Stimulated activated CD8-positive, alpha-beta memory T cell treated with anti-CD3 and anti-CD28 coated beads, Interleukin-12 subunit alpha, Interleukin-12 subunit beta, amount 100 ng/mL, for 1 hour (primary cell): ENCODE results near the gene LRRC15.

Experiments used
- DNase-seq: peaks from one replicate; pipeline ENCODE4 v3.0.0-alpha.2; 2020; ENCODE audit warnings: low read depth

Gene LRRC15

DNA sequence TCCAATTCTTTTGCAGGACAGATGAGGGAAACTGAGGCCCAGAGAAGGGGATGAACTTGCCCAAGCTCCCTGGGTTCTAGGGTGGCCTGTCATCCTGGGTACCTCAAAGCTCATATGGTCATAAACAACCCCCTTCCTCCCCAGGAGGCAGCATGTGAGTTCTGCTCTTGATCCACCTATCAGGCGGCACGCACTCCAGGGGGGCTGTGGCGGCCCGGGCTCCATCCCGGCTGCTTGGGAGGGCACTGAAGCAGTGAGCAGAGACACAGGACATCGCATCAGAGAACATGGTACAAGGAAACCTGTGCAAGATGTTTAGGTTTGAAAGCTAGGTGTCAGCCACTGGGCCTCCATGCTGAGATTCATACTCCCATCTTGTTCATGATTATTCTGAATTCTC is 52.6 kb downstream of the LRRC15 start:
- no peak for DNase-seq

DNA sequence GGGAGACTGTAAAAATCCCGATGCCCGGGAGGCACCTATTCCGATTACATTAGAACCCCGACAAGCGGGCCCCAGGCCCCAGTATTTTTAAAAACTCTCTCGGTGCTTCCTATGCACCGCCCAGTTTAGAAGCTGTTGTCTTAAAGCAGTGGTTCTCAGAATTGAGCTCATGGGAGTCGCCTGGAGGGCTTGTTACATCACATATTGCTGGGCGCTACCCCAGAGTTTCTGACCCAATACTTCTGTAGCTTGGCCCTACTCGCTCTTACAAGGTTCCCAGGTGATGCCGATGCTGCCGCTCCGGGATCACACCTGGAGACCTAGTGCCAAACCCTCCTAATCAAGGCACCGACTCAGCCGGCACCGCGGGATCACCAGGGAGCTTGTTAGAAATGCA is 53.6 kb downstream of the LRRC15 start:
- no peak for DNase-seq

DNA sequence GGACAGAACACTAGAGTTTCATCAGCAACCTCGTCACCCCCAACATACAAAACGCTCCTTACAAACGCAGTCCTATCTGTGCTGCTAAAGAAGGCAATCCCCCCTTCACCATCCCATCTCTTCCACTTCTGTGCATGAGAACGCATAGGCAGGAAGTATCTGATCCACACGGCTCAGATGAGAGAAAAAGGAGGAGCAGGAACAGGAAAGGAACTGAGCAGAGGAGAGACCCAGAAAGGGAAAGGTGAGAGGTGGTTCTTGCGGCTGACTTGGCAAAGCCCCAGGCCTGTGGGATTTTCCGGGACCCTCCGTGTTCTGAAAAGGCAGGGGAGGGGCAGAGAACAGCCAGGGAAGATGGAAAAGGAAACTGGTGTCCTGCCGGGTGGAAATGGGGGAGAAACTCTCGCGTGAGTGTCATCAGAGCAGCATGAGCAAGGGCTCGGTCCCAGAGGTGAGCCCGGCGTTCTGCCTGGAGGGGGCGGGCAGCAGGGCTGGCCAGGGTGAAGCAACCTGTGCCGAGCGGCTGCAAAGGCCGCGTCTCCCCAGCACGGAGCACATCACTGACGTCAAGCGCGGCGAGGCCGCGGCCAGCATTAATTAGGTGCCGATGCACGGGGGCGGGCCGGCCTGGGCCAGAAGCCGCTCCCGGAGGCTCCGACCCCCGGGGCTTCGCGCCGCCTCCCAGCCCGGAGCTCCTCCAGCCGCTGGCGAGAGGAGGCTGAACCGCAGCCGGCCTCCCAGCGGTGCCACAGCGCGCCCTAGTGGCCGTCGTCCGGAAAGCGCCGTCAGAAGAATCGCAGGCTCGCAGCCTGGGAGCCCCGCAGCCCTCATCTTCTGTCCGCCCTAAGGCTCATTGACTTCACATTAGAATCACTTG is 54.2 kb downstream of the LRRC15 start:
- DNase-seq, result peak; percentile 73

DNA sequence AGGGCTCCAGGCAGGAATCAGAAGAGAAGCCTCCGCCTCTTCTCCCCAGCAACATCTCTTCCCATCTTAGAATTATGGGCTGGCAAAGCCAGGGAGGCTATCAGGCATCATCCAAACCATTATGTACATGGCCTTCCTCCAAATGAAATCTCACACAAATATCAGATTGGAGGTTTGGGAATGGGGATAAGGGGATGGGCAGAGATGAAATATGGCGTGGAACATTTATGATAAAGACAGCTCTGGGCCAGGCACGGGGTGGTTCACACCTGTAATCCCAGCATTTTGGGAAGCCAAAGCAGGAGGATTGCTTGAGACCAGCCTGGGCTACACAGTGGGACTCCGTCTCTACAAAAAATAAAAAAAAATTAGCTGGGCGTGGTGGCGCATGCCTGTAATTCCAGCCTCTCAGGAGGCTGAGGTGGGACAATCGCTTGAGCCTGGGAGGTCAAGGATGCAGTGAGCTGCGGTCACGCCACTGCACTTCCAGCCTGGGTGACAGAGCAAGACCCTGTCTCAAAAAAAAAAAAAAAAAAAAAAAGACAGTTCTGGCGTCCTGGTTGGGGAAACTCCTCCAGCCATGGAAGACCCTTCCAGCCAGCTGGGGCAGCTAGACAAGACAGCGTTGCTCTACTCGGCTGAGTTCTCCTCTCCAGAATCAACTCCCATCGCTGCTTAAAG is 55.0 kb downstream of the LRRC15 start:
- DNase-seq, result no peak

DNA sequence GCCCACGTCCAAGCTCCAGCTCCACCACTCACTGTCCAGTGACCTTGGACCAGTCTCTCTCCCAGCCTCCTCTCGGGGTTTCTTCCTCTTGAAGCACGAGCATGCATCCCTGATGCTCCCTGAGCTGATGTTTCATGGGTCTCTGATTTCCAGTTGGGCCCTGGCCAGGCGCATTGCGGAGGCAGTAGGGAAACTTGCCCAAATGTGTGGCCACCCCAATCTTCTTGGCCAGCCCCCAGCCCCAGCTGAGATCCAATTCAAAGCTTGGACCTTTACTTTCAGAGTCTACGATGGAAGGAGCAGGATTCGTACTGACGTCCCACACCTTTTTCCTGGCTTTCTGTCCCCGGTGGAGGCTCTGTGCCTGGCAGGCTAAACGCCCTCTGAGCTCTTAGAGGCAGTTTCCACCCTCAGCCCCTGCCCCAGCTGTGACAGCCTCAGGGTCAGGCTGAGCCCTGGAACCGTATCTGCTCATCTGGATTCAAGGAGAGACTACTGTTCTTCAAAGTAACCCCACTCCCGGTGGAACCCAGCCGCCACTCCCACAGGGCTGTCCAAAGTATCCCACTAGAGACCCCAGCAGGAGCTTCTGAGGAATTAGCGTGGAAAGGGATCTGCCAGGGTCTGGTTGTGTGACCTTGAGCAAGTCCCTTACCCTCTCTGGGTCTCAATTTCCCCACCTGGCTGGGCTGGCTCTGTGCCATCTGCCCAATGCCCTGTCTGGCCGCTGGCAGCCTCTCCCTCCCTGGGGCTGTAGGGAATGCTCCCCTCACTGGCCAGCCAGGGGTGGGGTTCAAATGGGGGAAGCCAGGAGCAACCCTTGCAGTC is 55.8 kb downstream of the LRRC15 start:
- no peak for DNase-seq

DNA sequence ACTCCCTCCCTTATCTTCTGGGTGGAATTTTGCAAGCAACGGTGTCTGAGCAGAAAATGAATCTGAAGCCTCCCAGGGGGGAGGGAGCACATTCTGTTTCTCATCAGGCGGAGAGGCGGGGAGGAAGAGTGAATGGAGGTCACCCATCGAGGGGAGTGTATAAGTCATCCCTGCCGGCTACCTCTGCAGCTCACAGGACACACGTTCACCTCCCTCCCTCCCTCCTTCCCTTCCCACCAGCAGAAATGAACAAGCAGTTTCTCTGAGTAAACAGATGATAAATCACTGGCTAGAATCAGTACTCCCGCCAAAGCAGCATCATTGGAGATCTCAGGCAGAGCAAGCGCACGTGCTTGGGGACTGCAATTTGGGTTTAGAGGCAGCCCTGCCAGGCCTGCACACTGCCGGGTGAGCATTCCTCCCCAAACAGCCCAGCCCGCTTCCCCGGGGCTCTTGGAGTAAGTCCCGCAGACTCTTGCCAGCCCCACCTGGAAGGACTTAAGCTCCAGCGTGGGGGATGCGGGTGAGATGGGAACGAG is 56.7 kb downstream of the LRRC15 start:
- no peak for DNase-seq

DNA sequence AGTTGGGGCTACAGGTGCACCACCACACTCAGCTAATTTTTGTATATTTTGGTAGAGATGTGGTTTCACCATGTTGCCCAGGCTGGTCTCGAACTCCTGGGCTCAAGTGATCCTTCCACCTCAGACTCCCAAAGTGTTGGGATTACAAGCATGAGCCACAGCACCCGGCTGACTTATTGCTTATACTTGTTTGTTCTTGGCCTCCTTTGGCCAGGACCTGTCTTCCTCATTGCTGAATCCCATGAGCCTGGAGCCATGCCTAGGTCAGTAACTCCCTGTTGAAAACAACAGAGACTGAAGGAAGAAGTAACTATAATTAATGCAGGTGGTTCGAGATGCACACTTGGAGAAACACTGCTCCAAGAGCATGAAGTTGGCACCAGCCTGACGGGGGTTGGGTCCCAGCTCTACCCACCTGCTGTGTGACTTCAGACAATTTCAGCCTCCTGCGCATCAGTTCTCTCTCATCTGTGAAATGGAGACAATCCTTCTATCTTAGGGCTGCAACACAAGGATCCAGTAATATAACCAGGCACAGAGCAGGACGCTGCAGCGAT is 57.3 kb downstream of the LRRC15 start:
- no peak for DNase-seq

DNA sequence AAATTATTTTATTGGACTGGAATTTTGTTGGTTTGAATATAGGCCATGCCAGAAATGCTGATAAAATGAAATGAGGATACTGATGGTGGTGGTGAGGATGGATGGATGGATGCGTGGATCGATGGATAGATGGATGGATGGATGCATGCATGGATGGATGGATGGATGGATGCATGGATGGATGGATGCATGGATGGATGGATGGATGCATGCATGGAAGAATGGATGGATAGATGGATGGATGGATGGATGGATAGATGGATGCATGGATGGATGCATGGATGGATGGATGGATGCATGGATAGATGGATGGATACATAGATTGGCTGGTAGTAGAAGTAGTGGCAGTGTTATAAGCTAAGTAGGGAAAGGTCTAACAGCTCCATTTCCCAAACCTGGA is 58.5 kb downstream of the LRRC15 start:
- DNase-seq, result no peak

DNA sequence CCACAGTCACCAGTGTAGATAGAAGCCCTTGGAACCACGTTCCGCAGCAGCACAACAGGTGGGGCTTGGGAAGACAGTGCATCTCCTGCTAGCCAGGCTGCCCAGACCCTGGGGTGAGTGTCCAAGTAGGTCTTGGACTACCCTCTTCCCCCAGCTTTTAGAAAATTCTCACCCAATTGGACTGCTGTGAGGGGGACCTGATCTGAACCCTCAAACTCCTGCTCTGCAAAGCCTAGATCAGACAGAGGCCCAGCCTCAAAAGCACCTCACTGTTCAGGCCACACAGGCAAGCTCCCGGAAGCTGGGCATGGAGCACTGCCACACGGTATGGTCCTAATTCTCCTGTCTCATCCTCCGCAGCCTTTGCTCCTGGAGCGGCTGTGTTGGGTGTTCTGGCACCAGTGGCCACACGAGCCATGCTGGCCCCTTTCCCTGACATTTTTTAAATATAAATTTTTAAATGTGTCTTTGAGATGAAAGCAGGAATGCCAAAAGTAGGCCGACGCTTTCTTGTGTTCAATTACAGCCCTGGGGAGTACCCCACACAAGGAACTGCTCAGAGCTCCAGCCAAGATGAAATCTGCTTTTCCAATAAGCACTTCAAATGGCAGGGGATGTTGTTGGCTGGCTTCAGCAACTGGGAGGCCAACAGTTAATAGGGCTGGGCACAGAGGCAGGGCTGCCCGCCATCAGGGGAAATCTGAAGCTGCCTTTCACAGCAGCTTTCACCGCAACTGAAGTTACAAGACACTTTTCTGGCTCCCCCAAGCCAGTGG is 59.3 kb downstream of the LRRC15 start:
- no peak for DNase-seq

DNA sequence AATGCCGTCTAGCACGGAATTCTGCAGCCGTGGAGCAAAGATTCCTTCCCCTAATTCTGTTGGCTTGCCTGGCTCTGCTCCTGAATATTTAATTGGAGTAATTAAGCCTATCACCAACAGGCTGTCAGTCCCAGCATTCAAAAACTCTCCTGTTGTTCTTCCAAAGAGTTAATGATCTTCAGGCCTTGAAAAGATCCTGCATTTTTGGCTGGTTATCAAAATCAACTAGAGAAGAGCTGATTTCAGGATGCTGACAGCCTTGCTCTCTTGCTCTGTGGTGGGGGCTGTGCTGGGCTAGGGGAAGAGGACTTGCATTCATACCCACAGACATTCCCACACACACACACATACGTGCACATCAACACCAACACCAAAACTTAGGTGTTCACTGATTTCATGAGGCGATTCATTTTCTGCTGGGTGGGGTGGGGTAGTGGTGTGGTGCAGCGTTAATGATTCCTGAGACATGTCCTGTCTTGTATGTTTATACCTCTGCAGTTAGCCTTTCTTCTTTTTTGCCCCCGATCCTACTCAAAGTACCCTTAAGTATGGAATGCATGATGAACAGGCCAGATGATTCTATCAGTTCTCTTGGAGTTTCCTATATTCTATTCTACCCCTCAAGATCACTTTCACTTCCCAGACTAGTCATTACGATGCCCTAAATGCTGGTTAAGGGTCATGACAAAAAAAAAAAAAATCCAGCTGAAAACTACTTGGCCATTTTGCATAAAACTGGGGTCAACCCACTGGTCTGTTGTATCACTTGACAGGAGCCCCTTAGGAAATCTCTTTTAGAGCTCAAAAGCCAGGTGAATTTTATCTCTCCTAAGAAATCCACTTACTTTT is 60.7 kb downstream of the LRRC15 start:
- no peak for DNase-seq

DNA sequence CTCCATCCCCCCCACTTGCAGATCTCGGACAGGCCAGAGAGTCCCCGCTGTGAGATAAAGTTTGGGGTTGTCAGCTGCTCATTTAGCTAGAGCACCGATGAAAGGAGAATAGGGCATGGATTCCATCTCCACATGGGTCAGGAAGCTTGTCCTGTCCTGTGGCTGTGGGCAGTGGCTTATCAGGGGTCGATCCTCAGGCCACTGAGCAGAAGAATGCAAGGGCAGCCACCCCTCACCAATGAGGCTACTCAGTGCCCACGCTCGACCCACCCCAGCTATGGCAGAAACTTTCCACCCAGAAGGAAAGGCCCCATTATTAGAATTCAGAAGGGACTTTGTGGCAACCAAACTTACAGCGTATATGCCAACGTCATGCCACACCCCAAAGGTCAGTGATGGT is 61.7 kb downstream of the LRRC15 start:
- no peak for DNase-seq

DNA sequence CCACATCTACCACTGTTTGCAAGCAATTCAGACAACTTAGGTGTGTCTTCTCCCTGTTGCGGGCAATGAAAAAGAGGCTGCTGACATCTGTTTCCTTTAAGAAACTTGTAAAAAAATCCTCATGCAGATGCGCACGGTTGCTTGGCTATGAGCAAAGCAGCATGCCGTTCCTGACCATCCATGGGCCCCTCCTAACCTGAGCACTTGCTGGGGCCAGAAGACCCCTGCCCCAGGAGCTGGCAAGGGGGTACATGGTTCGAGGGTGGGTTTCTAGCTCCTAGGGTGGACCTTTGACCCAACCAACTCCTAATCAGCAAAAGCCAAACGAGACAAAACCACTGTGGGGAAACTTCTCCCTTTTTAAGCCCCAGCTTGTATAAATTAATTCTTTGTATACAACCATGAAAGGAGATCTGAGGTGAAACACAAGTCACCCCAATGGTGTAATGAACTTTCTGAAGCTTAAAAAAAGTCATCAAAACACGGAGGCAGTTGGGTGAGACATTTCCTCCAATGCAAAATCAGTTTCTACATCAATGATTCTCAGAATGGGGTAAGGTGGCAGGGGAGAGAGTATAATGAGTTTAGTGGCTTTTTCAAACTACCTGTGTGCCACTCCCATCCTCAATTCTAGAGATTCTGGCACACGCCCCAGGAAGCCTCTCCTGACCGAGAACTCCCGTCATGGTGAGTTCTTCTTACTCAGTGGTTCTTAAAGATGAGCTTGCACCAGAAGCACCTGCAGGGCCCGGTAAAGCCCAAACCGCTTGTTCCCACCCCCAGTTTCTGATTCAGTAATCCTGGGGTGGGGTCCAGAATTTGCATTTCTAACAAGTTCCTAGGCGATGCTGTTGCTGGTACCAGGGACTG is 62.5 kb downstream of the LRRC15 start:
- DNase-seq, result no peak

DNA sequence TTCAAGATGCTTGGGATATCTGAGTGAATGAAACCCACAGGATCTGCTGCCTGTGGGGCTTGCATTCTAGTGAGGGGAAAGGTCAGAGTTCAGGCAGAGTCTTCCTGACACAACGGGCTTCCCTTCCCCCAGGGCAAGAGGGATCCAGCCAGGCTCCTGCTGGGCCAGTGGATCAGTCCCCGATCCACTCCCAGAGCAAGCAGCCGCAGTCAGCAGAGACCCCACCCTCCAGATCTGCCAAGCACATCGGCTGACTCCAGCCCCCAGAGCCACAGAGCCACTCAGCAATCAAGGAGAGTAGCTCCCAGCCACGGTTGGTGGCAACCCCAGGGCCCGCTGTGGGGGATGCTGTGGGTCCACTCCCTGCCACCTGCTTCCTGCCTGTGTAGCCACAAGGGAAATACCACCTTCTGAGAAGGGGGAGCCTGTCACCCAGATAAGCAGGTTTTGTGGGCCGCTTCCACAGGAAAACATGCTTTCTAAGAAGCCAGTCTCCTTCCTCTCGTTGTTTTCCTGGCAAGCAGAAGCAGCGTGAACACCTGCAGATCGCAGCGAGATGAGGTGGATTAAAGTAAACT is 63.3 kb downstream of the LRRC15 start:
- peak; percentile 28 for DNase-seq

DNA sequence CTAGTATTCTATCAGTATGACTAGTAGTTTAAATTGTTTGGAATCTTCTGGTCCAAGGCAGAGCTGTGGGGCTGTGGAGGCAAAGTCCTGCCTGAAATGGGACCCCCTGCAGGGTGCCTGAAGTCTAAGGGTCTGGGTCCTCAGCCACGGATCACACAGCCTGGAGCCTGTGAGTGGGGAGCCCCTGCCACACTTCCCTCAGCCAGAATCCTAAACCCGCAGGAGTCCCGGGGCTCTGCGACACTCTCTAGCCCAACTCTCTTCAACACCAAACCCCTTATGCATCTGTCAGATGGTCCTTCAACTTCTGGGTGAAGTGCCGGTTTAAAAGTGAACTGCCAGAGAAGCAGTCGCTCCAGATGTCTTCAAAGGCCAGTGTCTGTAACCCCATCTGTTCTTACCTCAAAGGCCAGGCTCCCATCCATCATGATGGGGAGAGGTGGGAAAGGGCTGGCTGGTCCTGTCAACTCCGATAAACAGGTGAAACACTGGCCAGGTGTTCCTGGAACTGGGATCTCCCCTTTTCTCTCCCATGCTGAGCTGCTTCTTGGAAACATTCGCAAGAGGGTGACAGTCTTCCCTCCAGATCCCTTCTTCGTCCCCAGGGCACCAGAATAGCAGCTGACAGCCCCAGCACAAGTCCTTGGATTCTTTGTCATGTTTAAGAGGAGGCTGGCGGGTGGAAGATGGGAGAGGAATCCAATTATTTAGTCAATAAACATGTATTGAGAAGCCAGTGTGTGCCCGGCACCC is 64.0 kb downstream of the LRRC15 start:
- no peak for DNase-seq
